Endometrial microvascular endothelial cells (primary cell): Measurements from ENCODE around the gene TAX1BP1. TPM values are rescaled to one million over a fixed set of nuclear protein-coding genes. Genes with fewer than 3 reads are reported as not detected.
"Not testable (repeated sequence)": the region's sequence is repeated elsewhere in the genome, so short reads cannot be mapped to it uniquely, and the experiment has no call there.

ENCODE experiments used
- in situ Hi-C: cut with HindIII; loops from 2 replicates; pipeline ENCODE4 v1.10.0; 2017; ENCODE audit warnings: low sequenced_read_pairs, low pct_unique_long_range_greater_than_20kb; ENCODE audit errors: inconsistent ontology term
- total RNA-seq: library from RNA; depleted of rRNA; stranded (reverse); fragments of >200 nt; gene quantifications from one replicate; pipeline ENCODE4 v1.2.3, GENCODE V29; 2015; ENCODE audit errors: inconsistent ontology term

Gene TAX1BP1
- total RNA-seq, 1 donor from 2014 or later, result 42.3 TPM

- in situ Hi-C loops, result no loop called here
Observed at GRCh38 chr7:27834179-27834921, 94.4 kb downstream of the TAX1BP1 start.

DNA sequence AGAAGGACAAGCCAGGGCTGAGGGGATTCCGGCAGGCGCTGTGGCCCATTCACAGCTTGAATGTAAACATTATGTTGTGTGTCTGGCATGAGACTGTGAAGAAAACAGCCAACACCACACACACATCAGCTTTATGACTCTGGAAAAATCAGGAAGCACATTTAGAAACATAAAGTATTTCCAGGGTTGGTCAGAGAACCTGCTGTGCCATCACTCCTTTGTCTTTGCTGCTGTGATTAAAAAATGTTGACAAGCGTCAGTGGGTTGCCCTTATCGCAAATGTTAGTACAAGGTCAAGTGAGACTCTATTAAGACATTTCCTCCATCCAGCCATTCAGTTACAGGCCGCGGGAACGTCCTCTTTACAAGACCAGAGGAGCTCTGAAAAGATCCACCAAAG lies 95.4 kb downstream of the TAX1BP1 start:
- in situ Hi-C loops, result no loop called here

- in situ Hi-C loops, result no loop called here
Observed at GRCh38 chr7:27836536-27836935, 96.6 kb downstream of the TAX1BP1 start.

- in situ Hi-C loops, result no loop called here
Observed at GRCh38 chr7:27839099-27839498, 99.1 kb downstream of the TAX1BP1 start.

GRCh38 chr7:27840313-27840712 lies 100.4 kb downstream of the TAX1BP1 start:
- in situ Hi-C loops, result no loop called here

DNA sequence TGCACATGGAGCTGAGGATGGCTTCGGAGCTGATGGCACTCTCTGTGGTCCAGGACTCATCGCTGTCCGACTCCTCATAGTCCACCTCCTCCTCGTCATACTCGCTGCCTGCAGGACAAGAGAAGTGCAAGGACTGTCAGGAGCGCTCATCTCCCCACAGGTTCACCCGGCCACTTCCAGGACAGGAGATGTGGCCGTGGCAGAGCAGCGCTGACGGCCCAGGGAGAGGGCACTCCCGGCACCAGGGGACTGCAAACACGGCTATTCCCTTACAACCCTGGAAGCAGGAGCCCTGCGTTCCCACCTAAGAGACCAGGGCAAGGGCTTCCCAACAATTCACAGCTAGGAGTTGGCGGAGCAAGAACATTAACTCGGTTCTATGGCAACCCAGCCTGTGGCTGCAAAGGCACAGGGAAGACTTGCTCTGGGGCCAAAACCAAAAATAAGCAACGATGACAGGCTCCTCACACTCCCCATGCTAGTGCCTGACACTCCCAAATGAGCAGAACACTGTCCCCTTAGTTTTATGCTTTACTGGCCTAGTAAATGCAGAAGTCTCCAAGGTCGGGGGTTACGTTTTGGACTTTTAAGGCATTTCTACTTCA lies 100.9 kb downstream of the TAX1BP1 start:
- in situ Hi-C loops, result no loop called here

DNA sequence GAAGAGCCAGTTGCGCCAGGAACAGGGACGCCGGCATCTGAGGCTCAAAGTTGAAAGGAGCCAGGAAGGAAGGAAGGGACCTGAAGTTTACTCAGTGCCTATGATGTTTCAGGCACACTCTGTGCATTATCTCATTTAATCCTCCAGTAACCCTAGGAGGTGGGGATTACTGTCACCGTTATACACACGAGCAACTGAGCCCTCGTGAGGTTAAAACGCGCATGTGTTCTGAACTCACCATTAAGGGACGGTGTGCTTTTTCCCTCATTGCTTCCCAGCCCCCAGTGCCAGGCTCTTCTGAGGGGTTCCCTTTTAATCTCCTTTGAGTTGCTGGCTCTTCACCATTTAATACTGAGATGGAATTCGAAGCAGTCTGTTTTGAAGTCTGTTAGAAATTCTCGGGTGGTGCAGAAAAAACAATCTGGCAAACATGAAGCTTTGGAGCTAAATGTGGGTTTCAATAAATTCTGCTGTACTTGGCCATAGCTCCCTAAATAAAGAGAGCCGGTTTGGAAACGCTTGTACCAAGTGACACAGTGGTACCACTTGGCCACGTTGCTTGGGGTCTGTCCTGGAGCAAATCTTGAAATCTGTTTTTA lies 102.2 kb downstream of the TAX1BP1 start:
- in situ Hi-C loops, result no loop called here

DNA sequence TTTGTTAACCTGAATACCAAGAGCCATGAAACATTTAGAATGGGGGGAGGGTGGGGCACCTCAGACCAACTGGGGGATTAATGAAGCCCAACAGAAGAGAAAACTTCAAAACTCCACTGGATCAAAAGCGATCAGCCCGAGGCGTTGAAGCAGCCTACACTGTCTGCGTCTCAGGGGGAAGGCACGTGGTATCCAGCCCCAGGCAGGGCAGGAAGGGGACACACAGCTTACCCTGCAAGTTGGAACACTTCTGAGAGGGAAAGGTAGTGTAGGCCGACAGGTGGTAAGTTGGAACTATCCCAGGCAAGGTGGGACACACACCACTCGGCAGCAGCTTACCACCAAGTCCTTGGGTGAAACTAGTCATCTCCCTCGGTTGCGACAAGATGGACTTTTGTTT lies 102.9 kb downstream of the TAX1BP1 start:
- in situ Hi-C loops, result no loop called here

DNA sequence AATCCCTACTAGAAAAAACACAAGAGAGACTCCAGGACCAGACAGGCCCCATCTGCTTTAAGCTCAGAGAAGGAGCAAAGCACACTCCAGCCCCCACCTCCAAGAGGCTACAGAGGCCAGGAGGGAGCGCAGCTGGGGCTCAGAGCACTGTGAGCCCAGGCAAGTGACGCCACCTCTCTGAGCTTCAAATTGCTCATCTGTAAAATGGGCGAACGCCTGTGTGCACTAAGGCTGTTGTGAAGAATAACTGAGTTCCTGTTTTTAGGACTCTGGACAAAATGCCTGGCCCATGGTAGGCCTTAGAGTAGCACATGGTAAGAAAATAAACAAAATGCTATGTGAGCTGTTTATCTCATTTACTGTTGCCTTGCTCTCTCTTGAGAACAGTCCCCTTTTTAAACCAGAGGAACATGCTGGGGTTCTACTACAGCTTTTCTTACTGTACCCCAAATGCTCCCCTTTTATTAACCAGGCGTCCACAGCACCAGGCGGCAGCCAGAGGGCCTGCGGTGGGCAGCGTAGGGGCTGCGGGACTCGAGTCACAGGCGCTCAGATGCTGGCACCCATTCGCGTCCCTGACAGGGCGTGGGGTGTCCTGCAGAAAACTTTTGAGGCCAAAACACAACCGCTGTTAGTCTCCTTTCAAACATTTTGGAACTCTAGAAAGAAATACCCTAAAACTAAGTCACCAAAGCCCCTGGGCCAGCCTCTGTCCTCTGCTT lies 103.8 kb downstream of the TAX1BP1 start:
- in situ Hi-C loops, result no loop called here

DNA sequence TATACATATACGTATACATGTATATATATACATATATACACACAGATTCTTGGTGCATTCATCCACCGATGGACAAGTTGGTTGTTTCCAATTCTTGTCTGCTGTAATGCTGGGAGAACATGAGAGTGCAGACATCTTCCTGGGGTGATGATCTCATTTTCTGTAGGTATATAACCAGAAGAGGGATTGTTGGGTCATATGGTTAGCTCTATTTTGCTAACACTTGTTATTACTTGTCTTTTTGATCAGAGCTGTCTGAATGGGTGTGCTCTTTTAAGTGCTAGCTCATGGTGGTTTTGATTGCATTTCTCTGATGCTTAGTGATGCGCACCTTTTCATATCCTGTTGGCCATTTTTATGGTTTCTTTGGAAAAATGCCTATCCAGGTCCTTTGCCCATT lies 106.4 kb downstream of the TAX1BP1 start:
- in situ Hi-C loops, result no loop called here

GRCh38 chr7:27850531-27850930 lies 110.6 kb downstream of the TAX1BP1 start:
- in situ Hi-C loops, result no loop called here

- in situ Hi-C loops, result not testable (repeated sequence)
Observed at GRCh38 chr7:27856703-27857485, 116.9 kb downstream of the TAX1BP1 start.

DNA sequence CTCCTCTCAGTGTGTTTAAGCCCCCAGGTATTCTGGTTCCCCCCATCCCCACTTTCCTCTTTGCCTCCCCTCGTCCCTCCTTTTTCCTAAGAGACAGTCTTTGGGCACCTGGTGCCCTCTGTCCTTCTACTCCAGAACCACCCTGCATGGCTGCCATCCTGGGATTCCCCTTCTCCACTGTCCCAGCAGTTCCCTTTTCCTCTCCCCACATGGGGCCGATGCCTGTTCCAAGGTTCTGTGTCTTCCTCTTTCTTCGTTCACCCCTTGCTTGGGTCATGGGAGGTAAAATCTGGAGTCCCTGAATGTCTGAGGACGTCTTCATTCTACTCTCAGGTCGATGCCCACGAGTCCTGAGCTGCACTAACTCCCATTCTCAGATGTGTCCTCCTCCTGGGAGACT lies 120.8 kb downstream of the TAX1BP1 start:
- in situ Hi-C loops, result no loop called here

DNA sequence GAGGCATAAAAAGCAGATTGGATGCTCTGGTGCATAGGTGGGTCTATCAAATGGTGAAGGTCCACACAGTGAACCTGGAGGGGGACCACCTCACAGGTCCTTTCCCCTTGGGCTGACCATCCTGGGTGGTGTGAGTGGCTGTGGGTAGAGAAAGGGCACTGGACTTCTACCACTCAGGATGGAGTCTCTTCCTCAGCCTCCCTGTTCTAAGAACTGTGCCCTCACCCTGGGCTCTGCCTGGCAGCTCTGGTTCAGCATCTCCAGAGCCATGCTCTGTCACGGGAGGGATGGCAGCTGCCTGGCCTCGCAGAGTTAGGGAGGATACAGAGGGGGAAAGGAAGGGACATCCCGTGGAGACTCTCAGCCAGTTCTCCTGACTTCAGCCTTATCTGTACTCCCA lies 121.8 kb downstream of the TAX1BP1 start:
- in situ Hi-C loops, result no loop called here

GRCh38 chr7:27863880-27864279 lies 123.9 kb downstream of the TAX1BP1 start:
- in situ Hi-C loops, result no loop called here

GRCh38 chr7:27866256-27866655 lies 126.3 kb downstream of the TAX1BP1 start:
- in situ Hi-C loops, result no loop called here

GRCh38 chr7:27866828-27867672 lies 127.1 kb downstream of the TAX1BP1 start:
- in situ Hi-C loops, result no loop called here

- in situ Hi-C loops, result no loop called here
Observed at GRCh38 chr7:27868131-27868550, 128.2 kb downstream of the TAX1BP1 start.
